Measurements from ENCODE around the gene COX15.
"Not testable (repeated sequence)": the region's sequence is repeated elsewhere in the genome, so short reads cannot be mapped to it uniquely, and the experiment has no call there.

The COX15 gene

DNA sequence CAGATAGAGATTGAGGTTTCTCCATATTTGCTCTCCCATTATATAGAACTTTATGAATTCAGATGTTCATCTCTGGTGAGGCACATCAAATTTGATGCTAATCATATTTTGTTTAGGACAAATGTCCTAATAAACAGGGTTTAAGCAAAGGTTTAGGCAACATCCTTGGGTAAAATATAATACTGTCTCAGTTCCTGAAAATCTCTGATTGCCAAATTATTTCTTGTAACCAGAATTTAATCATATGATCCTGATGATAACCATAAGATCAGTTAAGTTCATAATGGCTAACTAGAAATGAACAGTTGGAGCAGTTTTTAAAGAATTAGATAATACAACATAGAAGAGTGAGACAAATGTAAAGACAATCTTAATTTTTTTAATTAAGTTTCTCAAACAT, 18.7 kb upstream of the COX15 start:
- no peaks in the 10 kb centered on the region for H3K27me3 ChIP-seq (ENCODE audit: control insufficient read depth in 1 of 2, insufficient read depth in 1 of 2, low read length in 2 of 2)
- no peak overlapping the region for H2AK5ac ChIP-seq (ENCODE audit: low read length, severe bottlenecking)
- no peak overlapping the region for H2BK12ac ChIP-seq (ENCODE audit: low read length in 2 of 2)
- H3K14ac ChIP-seq (ENCODE audit: low read length in 2 of 2): no peak overlapping the region
- no peaks in the 10 kb centered on the region for H3K4me1 ChIP-seq (ENCODE audit: control insufficient read depth, insufficient read depth, low read depth, low read length)
- H3K9me3 ChIP-seq (ENCODE audit: control insufficient read depth, low read length): no peaks in the 10 kb centered on the region
- H2BK5ac ChIP-seq (ENCODE audit: low read depth, low read length, poor library complexity, severe bottlenecking): no peak overlapping the region
- H2AFZ ChIP-seq (ENCODE audit: low read depth, low read length): no peak overlapping the region
- H2BK15ac ChIP-seq (ENCODE audit: low read depth, poor library complexity, severe bottlenecking): no peak overlapping the region
- H3K4ac ChIP-seq (ENCODE audit: low read depth in 1 of 2, low read length in 2 of 2): no peak overlapping the region
- no peak overlapping the region for H4K91ac ChIP-seq (ENCODE audit: low read length)
- no peak for DNase-seq
- no peak overlapping the region for H3K23ac ChIP-seq (ENCODE audit: low read length in 2 of 2)
- H3K4me2 ChIP-seq (ENCODE audit: low read length, poor library complexity, severe bottlenecking): no peak overlapping the region
- H3K36me3 ChIP-seq (ENCODE audit: control insufficient read depth in 1 of 2, insufficient read depth in 2 of 2, low read depth in 1 of 2, low read length in 2 of 2): peaks cover 9 to 96% of the 10 kb centered on the region in 2 experiments
- no peak overlapping the region for H3K4me3 ChIP-seq (ENCODE audit: insufficient read depth in 1 of 2, low read depth in 1 of 2, low read length in 2 of 2)
- no peak overlapping the region for H3K27ac ChIP-seq (ENCODE audit: low read length, poor library complexity, severe bottlenecking)
- no peak overlapping the region for H4K8ac ChIP-seq (ENCODE audit: low read length)
- H2BK120ac ChIP-seq (ENCODE audit: low read depth, low read length): no peak overlapping the region
- H3K18ac ChIP-seq (ENCODE audit: low read depth in 1 of 2, low read length in 2 of 2): no peak overlapping the region
- peaks cover 5% of the 10 kb centered on the region for H3K79me1 ChIP-seq (replicated peaks; ENCODE audit: low read length, poor library complexity, severe bottlenecking)
- no peak overlapping the region for H3K9ac ChIP-seq (ENCODE audit: low read length)

DNA sequence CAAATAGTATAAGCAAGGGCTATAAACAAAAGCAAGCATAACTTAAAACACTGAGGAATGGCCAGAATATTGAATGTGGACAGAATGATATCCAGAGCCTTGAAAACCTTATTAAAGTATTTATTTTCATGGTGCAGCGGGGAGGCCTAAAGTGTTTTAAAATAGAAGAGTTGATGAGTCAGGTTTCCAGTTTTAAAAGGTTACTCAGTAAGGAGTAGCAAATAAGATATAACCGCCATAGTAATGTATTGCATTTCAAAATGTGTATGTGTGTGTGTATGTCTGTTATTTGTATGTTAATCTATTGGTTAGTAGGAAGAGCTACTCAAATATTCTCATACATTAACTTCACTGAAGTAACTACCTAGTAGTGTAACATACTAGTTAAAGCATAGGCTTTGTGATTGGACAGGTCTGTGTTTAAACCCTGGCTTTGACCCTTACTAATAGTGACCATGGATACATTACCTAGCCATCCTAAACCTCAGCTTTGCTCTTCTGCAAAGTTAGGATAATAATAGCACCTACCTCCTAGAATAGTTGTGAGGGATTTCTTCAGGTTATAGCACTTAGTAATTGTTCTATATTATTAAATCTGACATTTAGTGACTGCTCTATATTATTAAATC, 17.0 kb upstream of the COX15 start:
- Histone ChIP-seq H2BK5ac (ENCODE audit: low read depth, low read length, poor library complexity, severe bottlenecking) (no peak overlapping the region), H3K4ac (ENCODE audit: low read depth in 1 of 2, low read length in 2 of 2) (no peak overlapping the region), H3K27me3 (ENCODE audit: control insufficient read depth in 1 of 2, insufficient read depth in 1 of 2, low read length in 2 of 2) (no peaks in the 10 kb centered on the region), H3K4me3 (ENCODE audit: insufficient read depth in 1 of 2, low read depth in 1 of 2, low read length in 2 of 2) (no peak overlapping the region), H2BK12ac (ENCODE audit: low read length in 2 of 2) (no peak overlapping the region), H2BK120ac (ENCODE audit: low read depth, low read length) (no peak overlapping the region), H3K4me2 (ENCODE audit: low read length, poor library complexity, severe bottlenecking) (no peak overlapping the region), H3K9me3 (ENCODE audit: control insufficient read depth, low read length) (no peaks in the 10 kb centered on the region), H4K91ac (ENCODE audit: low read length) (no peak overlapping the region), H3K36me3 (ENCODE audit: control insufficient read depth in 1 of 2, insufficient read depth in 2 of 2, low read depth in 1 of 2, low read length in 2 of 2) (peaks cover 9 to 95% of the 10 kb centered on the region in 2 experiments), H3K18ac (ENCODE audit: low read depth in 1 of 2, low read length in 2 of 2) (no peak overlapping the region), H3K79me1 (replicated peaks; ENCODE audit: low read length, poor library complexity, severe bottlenecking) (peaks cover 5% of the 10 kb centered on the region), H2AK5ac (ENCODE audit: low read length, severe bottlenecking) (no peak overlapping the region), H3K23ac (ENCODE audit: low read length in 2 of 2) (no peak overlapping the region), H3K9ac (ENCODE audit: low read length) (no peak overlapping the region), H3K4me1 (ENCODE audit: control insufficient read depth, insufficient read depth, low read depth, low read length) (no peaks in the 10 kb centered on the region), H3K14ac (ENCODE audit: low read length in 2 of 2) (no peak overlapping the region), H3K27ac (ENCODE audit: low read length, poor library complexity, severe bottlenecking) (no peak overlapping the region), H2AFZ (ENCODE audit: low read depth, low read length) (no peak overlapping the region), H4K8ac (ENCODE audit: low read length) (no peak overlapping the region), H2BK15ac (ENCODE audit: low read depth, poor library complexity, severe bottlenecking) (no peak overlapping the region)
- no peak for DNase-seq
- 94% methylated on average over 1 of the region's 2 CpGs for WGBS

- not testable (repeated sequence) for H4K91ac ChIP-seq (ENCODE audit: low read length); H2BK5ac ChIP-seq (ENCODE audit: low read depth, low read length, poor library complexity, severe bottlenecking); H3K79me1 ChIP-seq (replicated peaks; ENCODE audit: low read length, poor library complexity, severe bottlenecking); H2BK15ac ChIP-seq (ENCODE audit: low read depth, poor library complexity, severe bottlenecking); H2BK120ac ChIP-seq (ENCODE audit: low read depth, low read length); H3K9ac ChIP-seq (ENCODE audit: low read length); H3K4me3 ChIP-seq (ENCODE audit: insufficient read depth in 1 of 2, low read depth in 1 of 2, low read length in 2 of 2); H2AK5ac ChIP-seq (ENCODE audit: low read length, severe bottlenecking); H3K4ac ChIP-seq (ENCODE audit: low read depth in 1 of 2, low read length in 2 of 2); DNase-seq; H3K27me3 ChIP-seq (ENCODE audit: control insufficient read depth in 1 of 2, insufficient read depth in 1 of 2, low read length in 2 of 2); H3K4me1 ChIP-seq (ENCODE audit: control insufficient read depth, insufficient read depth, low read depth, low read length); H4K8ac ChIP-seq (ENCODE audit: low read length); H3K27ac ChIP-seq (ENCODE audit: low read length, poor library complexity, severe bottlenecking); H2BK12ac ChIP-seq (ENCODE audit: low read length in 2 of 2); H3K23ac ChIP-seq (ENCODE audit: low read length in 2 of 2); H3K14ac ChIP-seq (ENCODE audit: low read length in 2 of 2); H2AFZ ChIP-seq (ENCODE audit: low read depth, low read length); H3K18ac ChIP-seq (ENCODE audit: low read depth in 1 of 2, low read length in 2 of 2); H3K9me3 ChIP-seq (ENCODE audit: control insufficient read depth, low read length); H3K4me2 ChIP-seq (ENCODE audit: low read length, poor library complexity, severe bottlenecking)
- WGBS: 83% methylated on average over 1 of the region's 2 CpGs
- H3K36me3 ChIP-seq (ENCODE audit: control insufficient read depth in 1 of 2, insufficient read depth in 2 of 2, low read depth in 1 of 2, low read length in 2 of 2): peaks cover 9 to 88% of the 10 kb centered on the region in 2 experiments
Observed at GRCh38 chr10:99746166-99746565, 14.2 kb upstream of the COX15 start.

- no CpG with 5 or more reads among the region's 3 CpGs for WGBS
Observed at GRCh38 chr10:99743841-99744240, 11.9 kb upstream of the COX15 start.

More at GRCh38 chr10:99743841-99744240, 11.9 kb upstream of the COX15 start:
- H3K4ac ChIP-seq (ENCODE audit: low read depth in 1 of 2, low read length in 2 of 2): no peak overlapping the region
- no peak overlapping the region for H4K8ac ChIP-seq (ENCODE audit: low read length)
- no peaks in the 10 kb centered on the region for H3K4me1 ChIP-seq (ENCODE audit: control insufficient read depth, insufficient read depth, low read depth, low read length)
- H3K79me1 ChIP-seq (replicated peaks; ENCODE audit: low read length, poor library complexity, severe bottlenecking): peaks cover 7% of the 10 kb centered on the region
- H2BK120ac ChIP-seq (ENCODE audit: low read depth, low read length): no peak overlapping the region
- H3K4me2 ChIP-seq (ENCODE audit: low read length, poor library complexity, severe bottlenecking): no peak overlapping the region
- H3K36me3 ChIP-seq (ENCODE audit: control insufficient read depth in 1 of 2, insufficient read depth in 2 of 2, low read depth in 1 of 2, low read length in 2 of 2): peaks cover 9 to 89% of the 10 kb centered on the region in 2 experiments
- H3K9me3 ChIP-seq (ENCODE audit: control insufficient read depth, low read length): peaks cover 26% of the 10 kb centered on the region
- no peak for DNase-seq
- no peak overlapping the region for H2BK5ac ChIP-seq (ENCODE audit: low read depth, low read length, poor library complexity, severe bottlenecking)
- no peak overlapping the region for H3K4me3 ChIP-seq (ENCODE audit: insufficient read depth in 1 of 2, low read depth in 1 of 2, low read length in 2 of 2)
- H2AK5ac ChIP-seq (ENCODE audit: low read length, severe bottlenecking): no peak overlapping the region
- H3K14ac ChIP-seq (ENCODE audit: low read length in 2 of 2): no peak overlapping the region
- H3K27me3 ChIP-seq (ENCODE audit: control insufficient read depth in 1 of 2, insufficient read depth in 1 of 2, low read length in 2 of 2): no peaks in the 10 kb centered on the region
- no peak overlapping the region for H3K9ac ChIP-seq (ENCODE audit: low read length)
- no peak overlapping the region for H2AFZ ChIP-seq (ENCODE audit: low read depth, low read length)
- no peak overlapping the region for H4K91ac ChIP-seq (ENCODE audit: low read length)
- no peak overlapping the region for H2BK15ac ChIP-seq (ENCODE audit: low read depth, poor library complexity, severe bottlenecking)
- no peak overlapping the region for H3K27ac ChIP-seq (ENCODE audit: low read length, poor library complexity, severe bottlenecking)
- no peak overlapping the region for H2BK12ac ChIP-seq (ENCODE audit: low read length in 2 of 2)
- H3K23ac ChIP-seq (ENCODE audit: low read length in 2 of 2): no peak overlapping the region
- H3K18ac ChIP-seq (ENCODE audit: low read depth in 1 of 2, low read length in 2 of 2): no peak overlapping the region
